Keratinocyte (primary cell): Measurements from ENCODE around the gene RAB5IF. TPM values are rescaled to one million over a fixed set of nuclear protein-coding genes. Genes with fewer than 3 reads are reported as not detected.

Experiments
- DNase-seq: peaks from one replicate; pipeline ENCODE4 v3.0.0-alpha.2; 2011; ENCODE audit warnings: low read depth, missing footprints, low spot score
- FAIRE-seq: peaks from 2 replicates; lab custom pipeline; 2011; peaks lifted over from hg19 to GRCh38; lab: Jason Lieb, UNC
- H2AFZ ChIP-seq: 2 replicates; pipeline ENCODE4 v1.6.0; 2012; ENCODE audit warnings: low read length, control low read depth, inconsistent platforms; ENCODE audit not compliant: control insufficient read depth
- H3K27ac ChIP-seq: 2 replicates; pipeline ENCODE4 v1.5.1; 2011; ENCODE audit warnings: low read length; ENCODE audit not compliant: control insufficient read depth, insufficient read depth
- H3K27me3 ChIP-seq: 3 replicates; pipeline ENCODE4 v1.6.0; 2011; ENCODE audit warnings: low read length; ENCODE audit not compliant: control insufficient read depth, insufficient read depth; ENCODE audit errors: extremely low read depth
- H3K36me3 ChIP-seq, 2 experiments: 2 replicates in 1 of 2; 3 replicates in 1 of 2; pipeline ENCODE4 v1.5.1; 2011; ENCODE audit warnings: low read length in 2 of 2, mild to moderate bottlenecking in 1 of 2; ENCODE audit not compliant: control insufficient read depth in 2 of 2, insufficient read depth in 2 of 2; ENCODE audit errors: extremely low read depth in 1 of 2
- H3K4me1 ChIP-seq: 3 replicates; pipeline ENCODE4 v1.5.1; 2011; ENCODE audit warnings: low read length; ENCODE audit not compliant: control insufficient read depth, insufficient read depth; ENCODE audit errors: extremely low read depth
- H3K4me2 ChIP-seq: 3 replicates; pipeline ENCODE4 v1.6.0; 2011; ENCODE audit warnings: low read depth, low read length; ENCODE audit not compliant: control insufficient read depth, insufficient read depth; ENCODE audit errors: extremely low read depth
- H3K4me3 ChIP-seq, 3 experiments: fragments of 200-600 bp in 1 of 3; sonication (generic) in 1 of 3; 2 replicates in 2 of 3; 3 replicates in 1 of 3; pipeline ENCODE4 v1.5.1; 2011 to 2016; ENCODE audit warnings: low read length in 3 of 3, mild to moderate bottlenecking in 3 of 3, control low read depth in 2 of 3, inconsistent platforms in 1 of 3, low read depth in 1 of 3, mixed read lengths in 1 of 3, mixed run types in 1 of 3, moderate library complexity in 1 of 3; ENCODE audit not compliant: control insufficient read depth in 2 of 3, insufficient read depth in 2 of 3; ENCODE audit errors: extremely low read depth in 1 of 3
- H3K79me2 ChIP-seq: 2 replicates; pipeline ENCODE4 v1.6.0; 2012; ENCODE audit warnings: low read length; ENCODE audit not compliant: control insufficient read depth, insufficient read depth
- H3K9ac ChIP-seq: 3 replicates; pipeline ENCODE4 v1.6.0; 2011; ENCODE audit warnings: low read length; ENCODE audit not compliant: control insufficient read depth, insufficient read depth; ENCODE audit errors: extremely low read depth
- H3K9me1 ChIP-seq: 3 replicates; pipeline ENCODE4 v1.6.0; 2011; ENCODE audit warnings: low read length; ENCODE audit not compliant: control insufficient read depth, insufficient read depth; ENCODE audit errors: extremely low read depth
- H3K9me3 ChIP-seq: 2 replicates; pipeline ENCODE4 v1.5.1; 2012; ENCODE audit warnings: low read depth, low read length; ENCODE audit not compliant: control insufficient read depth
- H4K20me1 ChIP-seq: 3 replicates; pipeline ENCODE4 v1.6.0; 2011; ENCODE audit warnings: low read length; ENCODE audit not compliant: control insufficient read depth, insufficient read depth; ENCODE audit errors: extremely low read depth
- CTCF ChIP-seq, 3 experiments: IDR thresholded peaks in 1 of 3; conservative IDR thresholded peaks in 1 of 3; optimal IDR thresholded peaks in 1 of 3; 2 replicates in 2 of 3; 3 replicates in 1 of 3; pipeline versions ENCODE3 to v1.5.1; 2011; ENCODE audit warnings: low read length in 3 of 3, mild to moderate bottlenecking in 3 of 3, moderate library complexity in 2 of 3, control low read depth in 1 of 3, inconsistent platforms in 1 of 3; ENCODE audit not compliant: insufficient read depth in 2 of 3; ENCODE audit errors: extremely low read depth in 1 of 3
- EZH2 ChIP-seq: IDR thresholded peaks from one replicate; pipeline ENCODE4 v1.6.1; 2012; ENCODE audit warnings: inconsistent platforms, mild to moderate bottlenecking, low read length, moderate library complexity
- dilution Hi-C: fragments of 300-500 bp; cut with MboI; formaldehyde crosslinking; loops from one replicate; pipeline ENCODE4 v1.7.0; 2020; ENCODE audit warnings: low sequenced_read_pairs; ENCODE audit not compliant: extremely low pct_ligation_motif_present
- polyA plus RNA-seq, 5 experiments: library from polyadenylated mRNA; depleted of rRNA in 3 of 5; stranded (reverse) in 3 of 5; stranded (forward) in 1 of 5; unstranded in 1 of 5; fragments of >200 nt; gene quantifications; 1 replicate in 1 of 5; 2 replicates in 3 of 5; 3 replicates in 1 of 5; pipeline versions ENCODE4 v1.2.1 to v1.2.3, GENCODE V29; 2011 to 2012; ENCODE audit warnings: missing spikeins in 2 of 5, low read depth in 1 of 5, low replicate concordance in 1 of 5

RAB5IF gene
- polyA plus RNA-seq, 1 donor (not counting 4 experiments of a cell fraction or from before 2014, with no cell fraction given) = 188 TPM

GRCh38 chr20:36629719-36630681, 24.4 kb downstream of the RAB5IF start:
- no peak overlapping the region for H3K9ac ChIP-seq

GRCh38 chr20:36631646-36632045, 26.1 kb downstream of the RAB5IF start:
- Histone ChIP-seq H3K9me1 (no peaks in the 10 kb centered on the region), H3K36me3 (no peaks in the 10 kb centered on the region), H4K20me1 (no peaks in the 10 kb centered on the region), H3K9ac (no peak overlapping the region), H3K4me3 (no peak overlapping the region), H3K9me3 (no peaks in the 10 kb centered on the region), H3K27ac (no peak overlapping the region), H3K4me2 (no peak overlapping the region), H3K27me3 (no peaks in the 10 kb centered on the region), H3K4me1 (no peaks in the 10 kb centered on the region), H2AFZ (no peak overlapping the region), H3K79me2 (no peaks in the 10 kb centered on the region)
- no peak for TF ChIP-seq EZH2
- no peak for TF ChIP-seq CTCF (optimal IDR thresholded peaks at IDR 0.05 in 1 of 3, IDR thresholded peaks at IDR 0.05 in 1 of 3, conservative IDR thresholded peaks at IDR 0.05 in 1 of 3; ENCODE audit: extremely low read depth in 1 of 3, insufficient read depth in 2 of 3, low read length in 3 of 3)
- FAIRE-seq = no peak
- DNase-seq = no peak
- dilution Hi-C loops = no loop called here

More at GRCh38 chr20:36629719-36630681, 24.4 kb downstream of the RAB5IF start:
- no peak overlapping the region for H3K27ac ChIP-seq
- H3K36me3 ChIP-seq = no peaks in the 10 kb centered on the region
- H4K20me1 ChIP-seq = no peaks in the 10 kb centered on the region
- H3K9me3 ChIP-seq = no peaks in the 10 kb centered on the region
- H3K9me1 ChIP-seq = no peaks in the 10 kb centered on the region
- H3K27me3 ChIP-seq = no peaks in the 10 kb centered on the region
- H3K4me1 ChIP-seq = no peaks in the 10 kb centered on the region
- no peaks in the 10 kb centered on the region for H3K79me2 ChIP-seq
- H2AFZ ChIP-seq = no peak overlapping the region
- TF ChIP-seq EZH2 (no peak), CTCF (optimal IDR thresholded peaks at IDR 0.05 in 1 of 3, IDR thresholded peaks at IDR 0.05 in 1 of 3, conservative IDR thresholded peaks at IDR 0.05 in 1 of 3; ENCODE audit: extremely low read depth in 1 of 3, insufficient read depth in 2 of 3, low read length in 3 of 3) (no peak)
- dilution Hi-C loops = no loop called here
- H3K4me2 ChIP-seq = no peak overlapping the region
- H3K4me3 ChIP-seq = no peak overlapping the region
- DNase-seq = no peak
- no peak for FAIRE-seq
